HEK293 (cell line): ENCODE results near the gene KIAA1210.

Source experiments
- CTCF ChIA-PET: fragments of 350-600 bp; formaldehyde crosslinking; extraction: SDS; loops from one replicate; lab custom pipeline; 2021; ENCODE audit warnings: antibody characterized with exemption; lab: Yijun Ruan, JAX
- POLR2A ChIA-PET: fragments of 300-600 bp; formaldehyde crosslinking; extraction: SDS; loops from one replicate; lab custom pipeline; 2020; ENCODE audit warnings: antibody characterized with exemption, inconsistent platforms; lab: Yijun Ruan, JAX
- H3K27ac ChIP-seq: fragments of 200-500 bp; sonication (Bioruptor generic); 2 replicates; pipeline ENCODE4 v1.5.1; 2014; ENCODE audit warnings: low read depth, low read length, control low read depth, inconsistent platforms; ENCODE audit errors: extremely low read depth
- H3K36me3 ChIP-seq, 2 experiments: fragments of 200-500 bp in 1 of 2; sonication (Bioruptor generic) in 1 of 2; 1 replicate in 1 of 2; 2 replicates in 1 of 2; pipeline ENCODE4 v1.5.1; 2014 to 2017; ENCODE audit warnings: inconsistent platforms in 2 of 2, low read length in 2 of 2; ENCODE audit not compliant: control insufficient read depth in 2 of 2, insufficient read depth in 1 of 2
- H3K4me1 ChIP-seq: fragments of 200-500 bp; sonication (Bioruptor generic); 2 replicates; pipeline ENCODE4 v1.5.1; 2014; ENCODE audit warnings: mild to moderate bottlenecking, low read length, inconsistent platforms; ENCODE audit not compliant: control insufficient read depth, insufficient read depth
- H3K4me3 ChIP-seq: 2 replicates; pipeline ENCODE4 v1.5.1; 2011; ENCODE audit warnings: low read depth, mild to moderate bottlenecking, control low read depth, low read length, moderate library complexity
- H3K9me3 ChIP-seq: fragments of 200-500 bp; sonication (Bioruptor generic); 2 replicates; pipeline ENCODE4 v1.5.1; 2014; ENCODE audit warnings: low read depth, low read length, inconsistent platforms; ENCODE audit not compliant: control insufficient read depth, insufficient read depth
- EGR2 ChIP-seq: fragments of 450-650 bp; formaldehyde crosslinking; IDR thresholded peaks from 2 replicates; pipeline ENCODE4 v1.5.1; 2016; ENCODE audit warnings: low read depth, missing biosample characterization, missing genetic modification characterization
- HOXD13 ChIP-seq: sonication (generic); formaldehyde crosslinking; IDR thresholded peaks from 2 replicates; pipeline ENCODE4 v1.8.0; 2022; ENCODE audit warnings: missing genetic modification reagents, borderline replicate concordance
- OSR2 ChIP-seq: fragments of 450-650 bp; formaldehyde crosslinking; IDR thresholded peaks from 2 replicates; pipeline ENCODE4 v1.5.1; 2016; ENCODE audit warnings: missing biosample characterization, missing genetic modification characterization
- ZBTB7A ChIP-seq: fragments of 450-650 bp; formaldehyde crosslinking; IDR thresholded peaks from 2 replicates; pipeline ENCODE4 v1.5.1; 2016; ENCODE audit warnings: low read depth, missing biosample characterization, missing genetic modification characterization
- ZNF157 ChIP-seq: fragments of 450-650 bp; formaldehyde crosslinking; IDR thresholded peaks from 2 replicates; pipeline ENCODE4 v1.5.1; 2016; ENCODE audit warnings: missing biosample characterization, missing genetic modification characterization
- ZNF19 ChIP-seq: fragments of 450-650 bp; formaldehyde crosslinking; IDR thresholded peaks from 2 replicates; pipeline ENCODE4; 2016; ENCODE audit warnings: missing biosample characterization, missing genetic modification characterization, low read depth
- ZNF24 ChIP-seq: fragments of 450-650 bp; formaldehyde crosslinking; IDR thresholded peaks from 2 replicates; pipeline ENCODE4 v1.5.1; 2016; ENCODE audit warnings: missing biosample characterization, missing genetic modification characterization
- ZNF501 ChIP-seq: fragments of 450-650 bp; formaldehyde crosslinking; IDR thresholded peaks from 2 replicates; pipeline ENCODE4 v1.5.1; 2016; ENCODE audit warnings: missing biosample characterization, missing genetic modification characterization
- ZNF600 ChIP-seq: fragments of 450-650 bp; formaldehyde crosslinking; IDR thresholded peaks from 2 replicates; pipeline ENCODE4 v1.5.1; 2016; ENCODE audit warnings: missing biosample characterization, missing genetic modification characterization
- ZNF624 ChIP-seq: fragments of 450-650 bp; formaldehyde crosslinking; IDR thresholded peaks from 2 replicates; pipeline ENCODE4 v1.5.1; 2017; ENCODE audit warnings: missing biosample characterization, missing genetic modification characterization
- ZNF639 ChIP-seq: fragments of 450-650 bp; formaldehyde crosslinking; IDR thresholded peaks from 2 replicates; pipeline ENCODE4 v1.5.1; 2016; ENCODE audit warnings: missing biosample characterization, missing genetic modification characterization
- TF ChIP-seq, protein P1 (sequence below): fragments of 450-650 bp; formaldehyde crosslinking; IDR thresholded peaks from 2 replicates; pipeline ENCODE4 v1.5.1; 2017; ENCODE audit warnings: missing biosample characterization, missing genetic modification characterization
- TF ChIP-seq, protein P2 (sequence below): fragments of 450-650 bp; formaldehyde crosslinking; IDR thresholded peaks from 2 replicates; pipeline ENCODE4 v1.5.1; 2017; ENCODE audit warnings: missing biosample characterization, missing genetic modification characterization

KIAA1210 gene

DNA sequence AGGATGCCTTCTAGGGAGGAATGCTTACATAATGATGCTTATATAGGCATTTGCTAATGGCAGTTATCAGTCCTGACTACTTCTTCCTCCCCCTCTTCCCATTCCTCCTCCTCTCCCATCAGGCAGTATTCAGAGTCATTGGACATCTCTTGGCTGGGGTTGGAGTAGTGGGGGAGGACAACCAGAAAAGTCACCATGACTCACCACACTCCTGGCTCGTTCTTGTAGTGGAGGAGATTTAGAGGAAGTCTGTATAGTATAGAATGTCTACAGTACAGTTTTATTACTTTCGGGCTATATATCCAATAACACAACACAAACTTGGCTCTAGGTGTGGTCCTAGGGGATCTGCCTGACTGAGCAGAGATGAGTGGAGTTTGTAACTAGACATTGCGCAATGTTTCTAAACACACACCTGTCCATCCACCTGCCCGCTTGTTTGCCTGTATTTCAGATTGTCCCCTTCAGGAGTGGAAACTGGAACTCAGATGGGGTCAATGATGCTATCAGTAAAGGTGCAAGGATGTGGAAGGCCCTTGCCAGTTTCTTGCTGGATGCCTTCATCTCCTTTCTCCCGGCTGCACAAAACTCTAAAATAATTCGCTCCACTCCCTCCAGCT, 27.9 kb upstream of the KIAA1210 start:
- no peak overlapping the region for H3K27ac ChIP-seq
- ChIA-PET CTCF (interaction anchor here (0.7 kb wide), 1 partner anchor 1048 kb away, joined by 4 read pairs; no protein-coding TSS in a partner anchor), POLR2A (no interaction called here)
- peak; percentile 55 for TF ChIP-seq EGR2 (tag by site-specific recombination)
- TF ChIP-seq ZBTB7A (tag by site-specific recombination) = no peak
- TF ChIP-seq, protein P1, sequence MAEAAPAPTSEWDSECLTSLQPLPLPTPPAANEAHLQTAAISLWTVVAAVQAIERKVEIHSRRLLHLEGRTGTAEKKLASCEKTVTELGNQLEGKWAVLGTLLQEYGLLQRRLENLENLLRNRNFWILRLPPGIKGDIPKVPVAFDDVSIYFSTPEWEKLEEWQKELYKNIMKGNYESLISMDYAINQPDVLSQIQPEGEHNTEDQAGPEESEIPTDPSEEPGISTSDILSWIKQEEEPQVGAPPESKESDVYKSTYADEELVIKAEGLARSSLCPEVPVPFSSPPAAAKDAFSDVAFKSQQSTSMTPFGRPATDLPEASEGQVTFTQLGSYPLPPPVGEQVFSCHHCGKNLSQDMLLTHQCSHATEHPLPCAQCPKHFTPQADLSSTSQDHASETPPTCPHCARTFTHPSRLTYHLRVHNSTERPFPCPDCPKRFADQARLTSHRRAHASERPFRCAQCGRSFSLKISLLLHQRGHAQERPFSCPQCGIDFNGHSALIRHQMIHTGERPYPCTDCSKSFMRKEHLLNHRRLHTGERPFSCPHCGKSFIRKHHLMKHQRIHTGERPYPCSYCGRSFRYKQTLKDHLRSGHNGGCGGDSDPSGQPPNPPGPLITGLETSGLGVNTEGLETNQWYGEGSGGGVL (tag by site-specific recombination) = peak; percentile 63
- H3K9me3 ChIP-seq = no peaks in the 10 kb centered on the region
- H3K4me3 ChIP-seq = no peak overlapping the region
- no peaks in the 10 kb centered on the region for H3K36me3 ChIP-seq
- no peaks in the 10 kb centered on the region for H3K4me1 ChIP-seq

DNA sequence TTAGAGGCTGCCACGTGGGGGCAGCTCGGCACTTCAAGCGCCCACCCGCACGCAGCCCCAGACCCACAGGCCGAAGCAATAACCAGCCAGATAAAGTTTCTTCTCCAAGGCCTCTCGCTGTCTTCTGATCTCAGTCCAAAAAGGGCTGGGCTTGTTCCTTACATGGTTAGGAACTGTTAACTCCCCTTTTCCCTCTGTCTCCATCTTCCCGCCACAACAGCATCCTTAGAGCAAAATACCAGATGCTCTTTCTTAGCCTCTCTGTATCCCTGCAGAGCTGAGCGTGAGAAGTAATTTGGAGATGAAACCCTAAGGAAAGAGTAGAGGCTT, 23.4 kb upstream of the KIAA1210 start:
- POLR2A ChIA-PET = no interaction called here

DNA sequence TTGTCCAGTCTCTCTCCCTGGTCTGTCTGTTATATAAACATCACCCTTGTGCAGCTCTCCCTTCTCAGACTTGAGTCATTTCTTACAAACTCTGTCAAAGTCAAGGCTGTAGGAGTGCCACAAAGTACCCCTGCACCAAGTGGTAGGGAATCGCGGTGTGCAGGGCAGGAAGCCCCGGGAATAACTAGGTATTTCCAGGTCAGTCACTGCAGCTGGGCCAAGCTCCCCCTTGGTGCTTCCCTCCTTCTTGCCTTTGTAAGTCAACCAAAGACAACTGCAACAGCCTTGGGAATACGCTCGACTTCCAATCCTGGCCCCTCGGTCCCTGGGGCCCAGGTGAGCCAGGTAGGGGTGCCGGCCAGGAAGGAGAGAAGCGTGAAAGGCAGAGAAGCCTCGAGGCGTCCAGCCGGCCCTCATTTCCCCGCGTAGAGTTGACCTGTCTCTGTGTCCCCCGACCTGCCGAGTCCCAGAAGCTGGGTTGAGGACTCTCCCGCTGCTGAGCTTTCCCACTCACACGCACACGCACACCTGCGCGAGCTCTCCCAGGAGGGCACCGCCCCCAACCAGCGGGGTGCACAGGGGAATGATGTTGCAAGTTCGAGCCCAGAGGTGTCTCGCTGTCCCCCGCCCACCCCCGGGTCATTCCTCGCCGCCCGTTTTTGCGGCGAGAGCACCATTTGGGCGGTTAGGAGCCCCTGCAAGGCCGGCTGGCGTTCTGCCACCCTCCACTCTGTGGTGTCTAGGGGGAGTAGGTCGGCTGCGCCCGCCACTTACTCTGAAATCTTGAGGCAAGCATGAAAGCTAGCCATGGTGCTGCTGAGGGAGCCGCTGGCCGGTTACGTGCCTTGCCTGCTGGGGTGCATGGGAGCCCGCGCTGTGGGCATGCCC, 22.8 kb upstream of the KIAA1210 start:
- CTCF ChIA-PET = no interaction called here
- H3K27ac ChIP-seq = no peak overlapping the region
- no peak overlapping the region for H3K4me3 ChIP-seq
- no peaks in the 10 kb centered on the region for H3K4me1 ChIP-seq
- no peak for TF ChIP-seq ZNF639 (tag by site-specific recombination)
- TF ChIP-seq, protein P2, sequence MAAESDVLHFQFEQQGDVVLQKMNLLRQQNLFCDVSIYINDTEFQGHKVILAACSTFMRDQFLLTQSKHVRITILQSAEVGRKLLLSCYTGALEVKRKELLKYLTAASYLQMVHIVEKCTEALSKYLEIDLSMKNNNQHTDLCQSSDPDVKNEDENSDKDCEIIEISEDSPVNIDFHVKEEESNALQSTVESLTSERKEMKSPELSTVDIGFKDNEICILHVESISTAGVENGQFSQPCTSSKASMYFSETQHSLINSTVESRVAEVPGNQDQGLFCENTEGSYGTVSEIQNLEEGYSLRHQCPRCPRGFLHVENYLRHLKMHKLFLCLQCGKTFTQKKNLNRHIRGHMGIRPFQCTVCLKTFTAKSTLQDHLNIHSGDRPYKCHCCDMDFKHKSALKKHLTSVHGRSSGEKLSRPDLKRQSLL = no peak
- POLR2A ChIA-PET = no interaction called here
- H3K36me3 ChIP-seq = no peaks in the 10 kb centered on the region
- H3K9me3 ChIP-seq = no peaks in the 10 kb centered on the region

More for the DNA sequence above, 23.4 kb upstream of the KIAA1210 start:
- no peaks in the 10 kb centered on the region for H3K4me1 ChIP-seq
- no peaks in the 10 kb centered on the region for H3K36me3 ChIP-seq
- CTCF ChIA-PET = no interaction called here
- H3K4me3 ChIP-seq = no peak overlapping the region
- no peak overlapping the region for H3K27ac ChIP-seq
- no peak for TF ChIP-seq ZNF624 (tag by site-specific recombination)
- TF ChIP-seq OSR2 (tag by site-specific recombination) = no peak
- no peak for TF ChIP-seq ZNF19 (tag by site-specific recombination)
- TF ChIP-seq ZNF157 = no peak
- TF ChIP-seq HOXD13 (CRISPR knock-in tag) = no peak
- TF ChIP-seq ZNF501 (tag by site-specific recombination) = no peak
- TF ChIP-seq EGR2 (tag by site-specific recombination) = no peak
- TF ChIP-seq ZNF600 = no peak
- TF ChIP-seq ZNF24 (tag by site-specific recombination) = no peak
- H3K9me3 ChIP-seq = no peaks in the 10 kb centered on the region
